Right atrium auricular region (tissue), 2 donors: ENCODE measurements around the gene ROCK2. TPM values are rescaled to one million over a fixed set of nuclear protein-coding genes. Genes with fewer than 3 reads are reported as not detected.

Experiments used
- DNase-seq: peaks from one replicate; pipeline ENCODE4 v3.0.0-alpha.2; 2019; ENCODE audit warnings: low spot score
- H3K27ac ChIP-seq, 2 donors: fragments of 200-600 bp; sonication (generic); 1 replicate in 1 of 2; 2 replicates in 1 of 2; pipeline ENCODE4 v1.5.1; 2016 to 2019
- H3K27me3 ChIP-seq, 2 donors: fragments of 200-600 bp; sonication (generic); one replicate each; pipeline versions ENCODE4 v1.5.1 to v1.6.0; 2017 to 2019
- H3K36me3 ChIP-seq: fragments of 200-600 bp; sonication (generic); one replicate; pipeline ENCODE4 v1.5.1; 2016
- H3K4me1 ChIP-seq, 2 donors: fragments of 200-600 bp; sonication (generic); one replicate each; pipeline versions ENCODE4 v1.5.1 to v1.6.0; 2017 to 2019
- H3K4me3 ChIP-seq, 2 donors: fragments of 200-600 bp; sonication (generic); 1 replicate in 1 of 2; 2 replicates in 1 of 2; pipeline ENCODE4 v1.5.1; 2017 to 2019; ENCODE audit warnings: mild to moderate bottlenecking in 1 of 2, moderate library complexity in 1 of 2
- H3K9me3 ChIP-seq, 2 donors: fragments of 200-600 bp; sonication (generic); one replicate each; pipeline ENCODE4 v1.5.1; 2019
- CTCF ChIP-seq, 2 donors: fragments of 200-600 bp; sonication (generic); IDR thresholded peaks; one replicate each; pipeline ENCODE4 v1.5.1; 2019; ENCODE audit warnings: antibody characterized with exemption in 2 of 2
- total RNA-seq, 2 donors: library from RNA; depleted of rRNA; stranded (reverse); fragments of >200 nt; gene quantifications; one replicate each; pipeline ENCODE4 v1.1.0, GENCODE V29; 2016

Gene ROCK2
- total RNA-seq, 2 donors from 2014 or later = 32.3 to 32.6 TPM

- Histone ChIP-seq H3K9me3 (no peaks in the 10 kb centered on the region), H3K36me3 (peaks cover 10% of the 10 kb centered on the region), H3K4me3 (no peak overlapping the region), H3K4me1 (no peaks in the 10 kb centered on the region), H3K27me3 (no peaks in the 10 kb centered on the region), H3K27ac (no peak overlapping the region)
- no peak for DNase-seq
- TF ChIP-seq CTCF (IDR thresholded peaks at IDR 0.05) = no peak
Observed at GRCh38 chr2:11278219-11278618, 66.2 kb downstream of the ROCK2 start.

- Histone ChIP-seq H3K27me3 (no peaks in the 10 kb centered on the region), H3K27ac (no peak overlapping the region), H3K36me3 (peaks cover 15% of the 10 kb centered on the region), H3K4me3 (no peak overlapping the region), H3K4me1 (no peaks in the 10 kb centered on the region), H3K9me3 (no peaks in the 10 kb centered on the region)
- TF ChIP-seq CTCF (IDR thresholded peaks at IDR 0.05) = no peak
- no peak for DNase-seq
Observed at GRCh38 chr2:11275910-11276309, 68.5 kb downstream of the ROCK2 start.

GRCh38 chr2:11270891-11271290 is 73.5 kb downstream of the ROCK2 start:
- TF ChIP-seq CTCF (IDR thresholded peaks at IDR 0.05) = no peak
- Histone ChIP-seq H3K9me3 (no peaks in the 10 kb centered on the region), H3K36me3 (peaks cover 7% of the 10 kb centered on the region), H3K4me3 (no peak overlapping the region), H3K27me3 (no peaks in the 10 kb centered on the region), H3K4me1 (no peaks in the 10 kb centered on the region), H3K27ac (no peak overlapping the region)
- DNase-seq = no peak

- Histone ChIP-seq H3K27me3 (no peaks in the 10 kb centered on the region), H3K9me3 (no peaks in the 10 kb centered on the region), H3K4me1 (peaks cover 0 to 8% of the 10 kb centered on the region in 2 donors), H3K27ac (no peak overlapping the region), H3K36me3 (peaks cover 7% of the 10 kb centered on the region), H3K4me3 (no peak overlapping the region)
- DNase-seq = no peak
- TF ChIP-seq CTCF (IDR thresholded peaks at IDR 0.05) = no peak
Observed at GRCh38 chr2:11267931-11268330, 76.5 kb downstream of the ROCK2 start.

GRCh38 chr2:11264818-11265217 is 79.6 kb downstream of the ROCK2 start:
- Histone ChIP-seq H3K4me1 (peaks cover 0 to 8% of the 10 kb centered on the region in 2 donors), H3K4me3 (no peak overlapping the region), H3K9me3 (no peaks in the 10 kb centered on the region), H3K36me3 (no peaks in the 10 kb centered on the region), H3K27me3 (no peaks in the 10 kb centered on the region), H3K27ac (no peak overlapping the region)
- TF ChIP-seq CTCF (IDR thresholded peaks at IDR 0.05) = no peak
- no peak for DNase-seq

- no peak overlapping the region for H3K4me3 ChIP-seq
- no peaks in the 10 kb centered on the region for H3K36me3 ChIP-seq
- no peaks in the 10 kb centered on the region for H3K27me3 ChIP-seq
- no peak overlapping the region for H3K27ac ChIP-seq
- DNase-seq = no peak
- TF ChIP-seq CTCF (IDR thresholded peaks at IDR 0.05) = no peak
- H3K4me1 ChIP-seq = peaks cover 0 to 8% of the 10 kb centered on the region in 2 donors
- H3K9me3 ChIP-seq = no peaks in the 10 kb centered on the region
Observed at GRCh38 chr2:11264007-11264406, 80.4 kb downstream of the ROCK2 start.
